ENCODE results near the gene ZMYM4. TPM values are rescaled to one million over a fixed set of nuclear protein-coding genes. Genes with fewer than 3 reads are reported as not detected.

ZMYM4 gene
- total RNA-seq, 4 donors from 2014 or later = 16.3 to 80.0 (median 22.4) TPM

DNA sequence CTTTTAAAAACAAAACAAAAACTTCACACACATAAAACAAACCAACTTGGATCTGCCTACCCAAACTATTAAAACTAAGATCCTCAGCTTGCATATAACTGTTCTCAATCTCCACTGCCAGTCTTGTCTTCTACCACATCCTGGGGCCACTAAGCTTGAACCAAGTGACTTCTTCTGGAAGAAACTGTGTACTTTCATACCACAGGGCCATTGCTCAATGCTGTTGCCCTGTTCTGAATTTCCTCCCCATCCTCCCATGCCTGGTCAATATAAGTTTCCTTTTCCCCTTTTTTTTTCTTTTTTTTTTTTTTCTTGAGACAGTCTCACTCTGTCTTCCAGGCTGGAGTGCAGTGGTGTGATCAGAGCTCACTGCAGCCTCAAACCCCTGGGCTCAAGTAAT, 178.8 kb downstream of the ZMYM4 start:
- Histone ChIP-seq H3K27ac (no peak overlapping the region), H3K27me3 (no peaks in the 10 kb centered on the region), H3K36me3 (peaks cover 0 to 87% (median 0%) of the 10 kb centered on the region in 3 donors), H3K4me3 (no peak overlapping the region), H3K9me3 (no peaks in the 10 kb centered on the region), H3K4me1 (peaks cover 0 to 12% (median 0%) of the 10 kb centered on the region in 4 donors)
- no peak for DNase-seq
- TF ChIP-seq POLR2A (IDR thresholded peaks at IDR 0.05) = no peak
- TF ChIP-seq, protein P1, sequence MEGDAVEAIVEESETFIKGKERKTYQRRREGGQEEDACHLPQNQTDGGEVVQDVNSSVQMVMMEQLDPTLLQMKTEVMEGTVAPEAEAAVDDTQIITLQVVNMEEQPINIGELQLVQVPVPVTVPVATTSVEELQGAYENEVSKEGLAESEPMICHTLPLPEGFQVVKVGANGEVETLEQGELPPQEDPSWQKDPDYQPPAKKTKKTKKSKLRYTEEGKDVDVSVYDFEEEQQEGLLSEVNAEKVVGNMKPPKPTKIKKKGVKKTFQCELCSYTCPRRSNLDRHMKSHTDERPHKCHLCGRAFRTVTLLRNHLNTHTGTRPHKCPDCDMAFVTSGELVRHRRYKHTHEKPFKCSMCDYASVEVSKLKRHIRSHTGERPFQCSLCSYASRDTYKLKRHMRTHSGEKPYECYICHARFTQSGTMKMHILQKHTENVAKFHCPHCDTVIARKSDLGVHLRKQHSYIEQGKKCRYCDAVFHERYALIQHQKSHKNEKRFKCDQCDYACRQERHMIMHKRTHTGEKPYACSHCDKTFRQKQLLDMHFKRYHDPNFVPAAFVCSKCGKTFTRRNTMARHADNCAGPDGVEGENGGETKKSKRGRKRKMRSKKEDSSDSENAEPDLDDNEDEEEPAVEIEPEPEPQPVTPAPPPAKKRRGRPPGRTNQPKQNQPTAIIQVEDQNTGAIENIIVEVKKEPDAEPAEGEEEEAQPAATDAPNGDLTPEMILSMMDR (IDR thresholded peaks at IDR 0.05) = no peak

DNA sequence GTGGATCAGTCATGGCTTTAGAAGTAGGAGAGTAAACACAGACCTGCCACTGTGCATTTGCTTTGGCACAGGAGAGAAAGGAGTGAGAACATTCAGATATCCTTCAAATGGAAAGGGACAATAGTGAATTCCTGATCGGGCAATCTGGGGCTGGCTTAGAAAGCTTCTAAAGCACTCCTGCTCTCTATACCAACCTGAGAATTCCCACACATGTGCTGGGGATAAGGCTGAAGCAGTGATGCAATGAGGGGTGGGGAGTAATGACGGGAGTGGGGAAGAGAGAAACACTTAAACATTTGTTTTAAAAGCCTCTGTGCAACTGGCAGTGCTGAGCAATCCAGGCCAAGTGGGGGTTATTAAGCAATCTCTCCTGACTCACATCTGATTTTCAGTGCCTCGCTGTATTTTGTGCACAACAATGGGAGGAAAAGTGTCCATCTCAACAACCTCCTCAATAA, 179.9 kb downstream of the ZMYM4 start:
- Histone ChIP-seq H3K4me3 (no peak overlapping the region), H3K36me3 (peaks cover 0 to 82% (median 0%) of the 10 kb centered on the region in 3 donors), H3K27me3 (no peaks in the 10 kb centered on the region), H3K9me3 (no peaks in the 10 kb centered on the region), H3K27ac (no peak overlapping the region), H3K4me1 (peaks cover 0 to 20% (median 0%) of the 10 kb centered on the region in 4 donors)
- DNase-seq = no peak
- TF ChIP-seq POLR2A (IDR thresholded peaks at IDR 0.05) = no peak
- TF ChIP-seq, protein P1 (IDR thresholded peaks at IDR 0.05) = no peak

- DNase-seq = no peak
- H3K27ac ChIP-seq = no peak overlapping the region
- peaks cover 0 to 20% (median 0%) of the 10 kb centered on the region in 4 donors for H3K4me1 ChIP-seq
- no peaks in the 10 kb centered on the region for H3K27me3 ChIP-seq
- no peaks in the 10 kb centered on the region for H3K9me3 ChIP-seq
- peaks cover 0 to 79% (median 0%) of the 10 kb centered on the region in 3 donors for H3K36me3 ChIP-seq
- TF ChIP-seq, protein P1 (IDR thresholded peaks at IDR 0.05) = no peak
- no peak for TF ChIP-seq POLR2A (IDR thresholded peaks at IDR 0.05)
- no peak overlapping the region for H3K4me3 ChIP-seq
Observed at GRCh38 chr1:35449334-35450008, 181.0 kb downstream of the ZMYM4 start.

DNA sequence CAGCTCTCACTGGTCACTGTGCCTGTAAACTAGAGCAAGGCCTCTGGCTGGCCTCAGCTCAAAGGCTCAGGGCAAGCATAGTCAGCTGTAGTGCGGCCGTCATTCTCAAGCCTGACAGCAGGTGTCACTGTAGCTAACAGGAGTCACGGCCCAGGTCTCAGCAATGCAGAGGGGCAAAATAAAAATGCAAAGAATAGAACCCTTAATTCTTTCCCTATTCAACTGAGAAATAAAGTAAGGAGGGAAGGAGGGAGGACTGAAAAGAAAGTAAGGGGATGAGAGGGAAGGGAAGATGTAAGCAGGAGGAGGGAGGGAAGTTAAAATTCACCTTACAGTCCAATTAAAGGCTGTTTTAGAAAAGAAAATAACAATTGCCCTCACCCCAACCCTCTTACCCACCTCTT, 182.6 kb downstream of the ZMYM4 start:
- TF ChIP-seq, protein P1 (IDR thresholded peaks at IDR 0.05) = peak; percentile 61 to 89 (median 84)
- no peak for TF ChIP-seq POLR2A (IDR thresholded peaks at IDR 0.05)
- Histone ChIP-seq H3K27me3 (no peaks in the 10 kb centered on the region), H3K4me1 (peaks cover 0 to 20% (median 0%) of the 10 kb centered on the region in 4 donors), H3K9me3 (no peaks in the 10 kb centered on the region), H3K4me3 (no peak overlapping the region), H3K36me3 (peaks cover 0 to 66% (median 0%) of the 10 kb centered on the region in 3 donors), H3K27ac (no peak overlapping the region)
- DNase-seq = peak; percentile 79 to 91 (median 80)

- Histone ChIP-seq H3K27ac (peak overlapping the region in 1 of 4 donors; percentile 40), H3K4me3 (no peak overlapping the region), H3K4me1 (peaks cover 0 to 20% (median 0%) of the 10 kb centered on the region in 4 donors), H3K27me3 (no peaks in the 10 kb centered on the region), H3K36me3 (peaks cover 0 to 61% (median 0%) of the 10 kb centered on the region in 3 donors), H3K9me3 (no peaks in the 10 kb centered on the region)
- DNase-seq = peak in 1 of 3 donors; percentile 52
- TF ChIP-seq POLR2A (IDR thresholded peaks at IDR 0.05) = no peak
- TF ChIP-seq, protein P1 (IDR thresholded peaks at IDR 0.05) = peak in 1 of 6 experiments; percentile 10
Observed at GRCh38 chr1:35452106-35452774, 183.7 kb downstream of the ZMYM4 start.

All from Peyer's patch (tissue), 4 donors.